ENCODE results near the gene KARS1.

The KARS1 gene

DNA sequence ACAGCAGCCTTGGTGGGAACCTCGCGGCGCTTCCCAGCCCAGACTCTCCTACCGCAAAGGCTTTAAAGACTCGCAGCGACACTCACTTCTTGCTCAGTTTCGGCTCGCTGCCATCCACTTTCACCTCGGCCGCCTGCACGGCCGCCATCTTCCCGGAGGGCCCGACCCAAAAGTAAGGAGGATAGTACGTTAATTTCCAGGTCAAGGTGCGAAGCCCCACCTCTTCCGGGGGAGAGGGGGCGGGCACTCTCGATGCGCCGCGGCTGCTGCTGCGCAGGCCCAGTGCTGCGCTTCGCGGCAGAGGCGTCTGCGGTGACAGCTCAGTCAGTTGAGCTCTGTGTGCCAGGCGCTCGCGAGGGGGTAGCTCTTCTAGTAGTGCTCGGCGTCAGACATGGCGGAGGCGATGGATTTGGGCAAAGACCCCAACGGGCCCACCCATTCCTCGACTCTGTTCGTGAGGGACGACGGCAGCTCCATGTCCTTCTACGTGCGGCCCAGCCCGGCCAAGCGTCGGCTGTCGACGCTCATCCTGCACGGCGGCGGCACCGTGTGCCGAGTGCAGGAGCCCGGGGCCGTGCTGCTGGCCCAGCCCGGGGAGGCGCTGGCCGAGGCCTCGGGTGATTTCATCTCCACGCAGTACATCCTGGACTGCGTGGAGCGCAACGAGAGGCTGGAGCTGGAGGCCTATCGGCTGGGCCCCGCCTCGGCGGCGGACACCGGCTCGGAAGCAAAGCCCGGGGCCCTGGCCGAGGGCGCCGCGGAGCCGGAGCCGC, at the start of gene KARS1, which contains the start of gene TERF2IP:
Gene KARS1 (minus strand): TSS at position 174 of the 773 bp plus-strand sequence. CDS start 26 bp downstream, at position 148.
Gene TERF2IP (plus strand): TSS at position 282 of the 773 bp plus-strand sequence. CDS start 110 bp downstream, at position 392.
- peak; percentile 72 to 91 for DNase-seq

DNA sequence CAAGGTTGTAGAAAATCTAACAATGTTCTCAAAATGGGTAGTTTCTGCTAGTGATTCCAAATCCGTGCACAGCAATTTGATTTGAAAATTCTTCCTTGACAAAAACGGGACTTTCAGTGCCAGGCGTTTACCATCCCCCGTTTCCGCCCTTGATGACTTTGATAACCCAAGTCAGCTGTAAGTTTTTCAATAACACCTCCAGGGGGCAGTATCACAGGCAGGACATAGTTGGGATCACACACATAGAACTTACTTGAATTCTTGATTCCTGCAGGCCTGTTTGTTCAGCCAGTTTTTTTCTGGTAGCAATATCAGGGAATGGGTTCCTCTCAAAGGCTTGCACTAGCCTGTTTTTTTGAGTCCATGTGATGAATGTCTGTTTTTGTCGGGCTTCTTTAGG, 48.2 kb upstream of the KARS1 start:
- no peak for DNase-seq

DNA sequence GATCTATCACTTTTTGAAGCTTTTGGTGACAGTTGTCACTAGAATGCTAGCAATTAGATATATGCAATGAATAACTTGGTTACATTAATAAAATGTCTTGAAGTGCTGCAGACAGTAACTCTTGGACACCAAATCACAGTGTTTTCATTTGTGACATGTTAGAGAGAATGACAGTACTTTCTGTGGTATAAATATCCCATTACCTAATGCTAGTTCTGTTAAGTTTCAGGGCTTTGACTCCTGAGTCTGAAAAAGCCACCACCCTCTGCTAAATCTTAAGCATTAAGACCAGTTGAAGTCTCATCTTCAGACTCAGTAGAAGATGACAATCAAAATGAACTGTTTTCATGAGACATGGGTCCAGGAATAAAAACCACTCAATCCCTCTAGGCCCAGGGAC, 39.9 kb upstream of the KARS1 start:
- DNase-seq: no peak

DNA sequence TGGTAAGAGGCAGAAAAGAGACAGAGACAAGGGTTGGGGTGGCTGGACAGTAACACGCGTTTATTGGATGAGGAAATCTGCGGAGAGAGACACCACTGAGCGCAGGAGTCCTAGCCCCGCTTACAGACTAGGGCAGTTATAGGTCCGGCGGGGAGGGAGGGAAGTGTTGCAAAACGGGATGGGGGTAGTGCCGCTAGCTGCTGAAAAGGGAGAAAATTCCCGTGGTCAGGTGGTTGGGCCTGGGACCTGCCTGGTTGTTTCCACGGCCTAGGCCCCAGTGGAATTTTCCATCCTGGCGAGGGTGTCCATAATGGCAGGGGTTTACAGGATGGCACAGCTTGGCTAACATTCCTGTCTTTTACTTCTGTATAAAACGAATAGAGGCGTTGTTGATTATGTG, 34.8 kb upstream of the KARS1 start:
- no peak for DNase-seq

DNA sequence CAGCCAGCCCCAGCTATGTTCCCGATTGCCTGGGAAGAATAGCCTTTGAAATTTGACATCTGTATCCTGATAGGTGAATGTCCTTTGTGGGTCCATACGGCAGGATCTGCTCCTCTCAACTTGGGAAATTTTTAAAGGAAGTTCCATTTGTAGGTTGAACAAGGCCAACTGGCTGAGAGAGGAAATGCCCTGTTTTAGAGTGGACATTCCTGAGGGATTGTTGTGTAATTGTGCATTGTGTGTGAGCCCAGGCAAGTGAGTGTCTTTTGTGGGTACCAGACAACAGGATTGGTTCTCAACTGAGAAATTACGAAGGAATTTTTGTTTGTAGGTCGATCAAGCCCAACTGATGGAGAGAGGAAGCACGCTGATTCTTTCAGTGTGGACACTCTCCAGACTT, 31.9 kb upstream of the KARS1 start:
- no peak for DNase-seq

DNA sequence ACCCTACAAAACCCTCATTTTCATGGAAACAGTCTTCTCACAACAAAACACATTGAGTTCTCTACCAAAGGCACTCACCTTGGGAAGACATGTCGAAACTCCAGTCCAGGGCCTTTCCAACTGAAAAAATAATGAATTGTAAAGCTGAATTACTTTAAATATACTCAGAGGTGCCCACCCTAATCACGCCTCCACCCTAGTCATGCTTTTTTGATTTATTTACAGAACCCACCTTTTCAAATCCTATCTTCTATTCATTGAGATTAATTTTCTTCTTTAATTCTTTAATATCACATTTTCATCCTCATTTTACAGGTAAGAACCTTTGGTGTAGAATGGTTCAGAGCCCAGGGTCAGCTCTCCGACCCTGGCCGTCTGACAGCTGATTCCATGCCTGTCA, 29.4 kb upstream of the KARS1 start, which contains the start of gene CPHXL2:
Gene CPHXL2 (minus strand): TSS at position 101 of the 400 bp plus-strand sequence. CDS start 10 bp downstream, at position 91.
- no peak for DNase-seq

DNA sequence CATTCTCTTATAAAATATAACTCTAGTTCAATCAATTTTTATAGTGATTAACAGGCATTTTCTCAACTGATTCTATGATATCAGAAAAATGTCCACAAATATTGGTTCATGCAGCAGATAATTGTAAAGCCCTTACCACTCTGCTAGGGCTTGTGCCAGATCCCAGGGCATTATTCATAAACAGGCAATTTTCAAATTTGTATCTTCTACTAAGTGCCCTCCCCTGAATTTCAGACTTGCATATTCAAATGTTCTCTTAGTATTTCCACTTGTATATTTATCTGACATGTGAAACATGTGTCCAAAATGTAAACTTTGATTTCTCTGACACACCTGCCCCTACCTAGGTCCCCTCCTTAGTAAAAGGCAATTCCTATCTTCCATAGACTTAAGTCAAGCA, 20.0 kb upstream of the KARS1 start:
- DNase-seq: no peak

DNA sequence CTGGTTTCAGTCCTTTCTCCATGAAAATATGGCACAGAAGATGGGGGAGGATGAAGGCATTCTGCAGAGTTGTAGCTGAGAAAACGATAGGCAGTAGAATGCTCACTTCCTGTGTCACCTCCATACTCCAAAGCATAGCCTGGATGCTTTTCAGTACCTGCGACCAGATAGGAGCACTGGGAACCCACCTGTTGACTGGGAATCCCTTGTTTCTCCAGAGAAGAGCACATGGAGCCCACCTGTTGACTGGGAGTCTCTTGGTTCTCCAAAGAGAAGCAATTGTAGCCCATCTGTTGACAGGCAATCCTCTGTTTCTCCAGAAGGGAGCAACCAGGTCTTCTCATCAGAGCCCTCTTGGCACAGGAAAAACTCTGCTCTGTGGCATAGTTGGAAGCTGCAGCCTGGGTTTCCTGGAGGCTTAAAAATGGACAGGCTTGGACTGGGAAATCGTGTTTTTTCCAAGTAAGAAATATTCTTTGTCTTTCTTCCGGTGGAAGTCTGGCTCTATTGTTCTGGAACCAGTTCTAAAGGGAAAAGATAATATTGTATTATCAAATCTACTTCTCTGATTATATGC, 13.3 kb upstream of the KARS1 start:
- DNase-seq: no peak

DNA sequence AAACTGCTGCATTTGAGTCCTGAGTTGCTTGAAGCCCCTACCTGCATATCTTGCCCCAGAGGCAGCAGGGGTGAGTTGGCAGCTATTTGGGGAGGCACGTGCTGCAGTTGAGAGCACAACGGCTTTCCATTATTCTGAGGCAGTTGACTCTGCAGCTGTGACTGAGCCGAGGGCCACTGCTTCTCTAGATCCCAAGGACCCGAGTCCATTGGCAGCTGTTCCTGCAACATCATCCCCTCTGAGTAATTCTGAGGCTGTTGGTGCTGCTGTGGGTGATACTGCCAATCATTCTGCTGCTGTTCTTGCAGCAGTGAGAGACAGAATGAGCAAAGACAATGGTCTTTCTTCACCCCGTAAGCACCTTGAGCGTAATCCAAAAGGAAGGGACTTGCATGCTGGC, 12.9 kb upstream of the KARS1 start:
- DNase-seq: no peak

DNA sequence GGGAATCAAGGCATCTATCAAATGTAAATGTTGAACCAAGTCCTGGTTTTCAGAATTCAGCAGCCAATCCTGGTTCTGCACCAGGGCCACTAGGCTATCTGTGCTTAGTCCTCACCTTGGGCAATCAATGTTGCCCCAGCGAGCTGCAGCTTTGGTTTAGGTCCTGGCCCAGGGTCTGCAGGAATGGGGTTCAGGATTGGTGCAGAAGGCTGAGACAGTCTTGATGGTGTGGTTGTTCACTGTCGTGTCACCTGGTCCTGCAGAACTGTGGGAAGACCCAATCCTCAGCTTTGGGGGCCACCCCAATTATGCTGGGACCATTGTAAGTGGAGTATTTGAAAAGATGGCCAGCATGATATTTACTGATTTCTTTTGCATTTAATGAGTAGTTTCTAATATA, 10.7 kb upstream of the KARS1 start:
- no peak for DNase-seq

DNA sequence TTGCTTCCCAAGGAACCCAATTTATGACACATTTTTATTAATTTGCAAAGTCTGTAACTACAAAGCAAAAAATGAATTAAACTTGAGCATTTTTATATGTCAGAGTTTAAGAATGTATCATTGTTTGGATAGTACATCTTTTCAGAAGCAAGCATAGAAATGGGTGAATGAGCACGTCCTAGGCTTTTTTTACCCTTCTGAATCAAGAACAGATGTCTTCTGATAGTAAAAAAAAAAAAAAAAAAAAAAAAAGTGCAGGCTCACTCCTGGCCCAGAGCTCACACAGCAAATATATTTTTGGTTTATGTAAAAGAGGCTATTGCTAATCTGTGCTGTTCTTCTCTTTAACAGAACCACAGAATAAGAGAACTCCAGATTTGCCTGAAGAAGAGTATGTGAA, 6.5 kb upstream of the KARS1 start:
- DNase-seq: no peak

DNA sequence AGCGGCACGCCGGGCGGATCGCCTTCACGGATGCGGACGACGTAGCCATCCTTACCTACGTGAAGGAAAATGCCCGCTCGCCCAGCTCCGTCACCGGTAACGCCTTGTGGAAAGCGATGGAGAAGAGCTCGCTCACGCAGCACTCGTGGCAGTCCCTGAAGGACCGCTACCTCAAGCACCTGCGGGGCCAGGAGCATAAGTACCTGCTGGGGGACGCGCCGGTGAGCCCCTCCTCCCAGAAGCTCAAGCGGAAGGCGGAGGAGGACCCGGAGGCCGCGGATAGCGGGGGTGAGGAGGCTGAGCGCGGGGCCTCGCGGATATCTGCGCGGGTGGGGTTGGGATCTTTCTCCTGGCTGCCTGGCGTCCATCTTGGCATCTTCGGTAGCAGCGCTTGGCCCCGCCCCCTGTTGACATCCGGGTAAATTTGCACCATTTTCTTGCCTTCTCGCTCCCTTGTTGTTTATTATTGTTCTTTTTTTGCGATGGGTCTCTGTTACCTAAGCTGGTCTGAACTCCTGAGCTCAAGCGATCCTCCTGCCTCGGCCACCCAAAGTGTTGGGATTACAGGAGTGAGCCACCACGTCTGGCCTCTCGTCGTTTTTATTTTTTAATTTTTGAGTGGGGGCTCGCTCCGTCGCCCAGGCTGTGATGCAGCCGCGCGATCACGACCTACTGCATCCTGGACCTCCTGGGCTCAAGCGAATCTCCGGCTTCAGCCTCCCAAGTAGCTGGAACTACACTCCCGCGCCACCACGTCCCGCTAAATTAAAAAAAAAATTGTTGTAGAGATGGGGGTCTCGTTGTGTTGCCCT, 1.0 kb upstream of the KARS1 start:
- DNase-seq: peak; percentile 59 to 61

DNA sequence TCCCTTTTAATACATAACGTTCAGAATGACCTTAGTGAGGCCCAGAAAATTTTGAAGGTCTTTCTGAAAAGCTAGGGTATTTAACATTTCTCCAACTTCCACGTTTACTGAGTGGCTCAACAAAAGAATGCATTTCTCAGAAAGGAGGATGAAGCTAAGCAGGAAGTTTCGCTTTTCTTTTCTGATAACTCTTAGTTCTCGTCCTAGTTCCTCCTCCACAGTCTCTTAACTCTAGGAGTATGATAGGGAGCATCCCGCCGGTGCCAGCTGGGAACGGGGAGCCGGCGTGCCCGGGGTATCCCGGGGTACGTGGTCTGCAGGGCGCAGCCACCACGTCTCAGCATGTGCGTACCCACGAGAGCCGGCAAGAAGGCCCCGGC, 363 bp downstream of the KARS1 start:
- no peak for DNase-seq

DNA sequence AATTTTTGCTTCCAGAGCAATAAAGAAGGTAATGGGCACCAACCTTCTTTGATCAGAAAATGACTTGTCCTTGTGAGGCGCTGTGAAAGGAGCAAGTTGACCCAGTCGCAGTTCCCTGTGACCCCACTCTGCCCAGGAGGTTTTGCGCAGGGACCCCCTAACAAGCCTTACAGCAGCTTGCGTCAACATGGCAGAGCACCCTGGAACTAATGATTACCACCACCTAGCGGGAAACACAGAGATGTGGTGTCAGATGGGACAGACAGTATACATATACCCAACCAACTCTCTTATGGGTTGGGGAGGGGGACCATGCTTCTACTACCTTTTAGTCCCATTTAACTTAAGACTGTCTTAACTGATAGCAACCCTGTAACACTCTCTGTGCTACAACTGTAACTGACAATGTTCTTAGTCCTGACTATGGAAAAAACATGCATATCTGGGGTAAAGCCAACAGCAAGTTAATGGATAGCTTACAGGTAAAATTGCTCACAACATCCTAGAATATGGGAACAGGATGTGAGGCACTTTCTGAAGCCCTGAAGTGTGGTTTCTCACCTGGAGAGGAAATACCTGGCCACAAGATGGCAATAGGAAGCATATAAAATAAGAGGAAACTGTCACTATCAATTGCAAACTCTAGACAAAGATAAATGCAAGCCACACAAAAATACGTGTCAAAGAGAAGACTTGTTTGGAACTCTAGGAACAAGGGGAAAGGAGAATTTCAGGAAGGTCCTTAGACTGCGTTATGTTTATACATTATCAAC, 3.0 kb downstream of the KARS1 start:
- DNase-seq: no peak

DNA sequence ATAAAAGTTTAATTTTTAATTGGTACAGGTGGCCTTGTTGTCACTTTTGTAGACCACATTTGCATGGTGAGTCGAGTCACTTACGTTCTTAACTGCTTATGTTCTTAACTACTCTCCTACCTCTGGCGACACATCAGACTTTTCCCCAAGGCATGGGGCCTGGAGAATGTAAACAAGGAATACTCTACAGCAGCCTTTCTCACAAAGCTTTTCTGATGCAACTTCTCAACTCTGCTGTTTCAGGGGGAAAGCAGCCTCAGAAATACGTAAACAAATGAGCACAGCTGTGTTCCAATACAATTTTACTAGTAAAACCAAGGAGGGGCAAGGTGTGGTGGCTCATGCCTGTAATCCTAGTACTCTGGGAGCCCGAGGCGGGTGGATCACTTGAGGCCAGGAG, 6.9 kb downstream of the KARS1 start:
- no peak for DNase-seq

DNA sequence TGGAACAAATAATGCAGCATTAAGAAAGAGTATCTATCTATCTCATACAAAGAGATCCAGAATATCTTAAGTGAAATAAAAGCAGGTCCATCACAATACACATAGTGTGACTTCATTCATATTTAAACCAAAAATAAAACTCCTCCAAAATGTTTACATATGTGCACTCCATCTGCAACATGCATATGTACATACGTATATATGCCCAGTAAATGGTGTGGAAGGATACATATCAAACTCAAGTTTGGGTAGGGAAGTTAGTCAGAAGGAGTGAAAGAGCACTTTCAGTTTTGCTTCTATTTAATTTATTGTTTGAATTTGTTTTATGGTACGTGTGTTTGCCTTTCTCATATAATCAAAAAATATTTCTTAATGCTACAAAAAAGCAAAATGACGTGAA, 12.4 kb downstream of the KARS1 start:
- DNase-seq: no peak

DNA sequence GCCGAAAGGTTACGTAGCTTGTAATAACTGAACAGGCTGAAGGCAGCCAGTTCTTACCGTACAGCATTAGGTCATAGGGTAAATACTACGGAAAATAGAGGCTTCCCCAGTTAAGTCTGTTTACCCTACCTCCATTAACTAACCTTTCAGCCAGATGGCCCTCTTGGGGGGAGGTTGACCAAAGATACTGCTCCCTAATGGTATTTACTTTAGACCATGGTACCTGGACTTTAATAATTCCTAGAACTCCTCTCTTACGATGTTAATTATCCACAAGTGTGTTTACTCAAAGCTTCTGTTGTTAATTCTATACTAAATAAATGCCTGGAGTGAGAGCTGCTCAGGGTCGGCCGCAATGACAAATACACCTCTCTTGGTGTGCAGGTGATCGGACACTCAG, 14.6 kb downstream of the KARS1 start:
- no peak for DNase-seq

DNA sequence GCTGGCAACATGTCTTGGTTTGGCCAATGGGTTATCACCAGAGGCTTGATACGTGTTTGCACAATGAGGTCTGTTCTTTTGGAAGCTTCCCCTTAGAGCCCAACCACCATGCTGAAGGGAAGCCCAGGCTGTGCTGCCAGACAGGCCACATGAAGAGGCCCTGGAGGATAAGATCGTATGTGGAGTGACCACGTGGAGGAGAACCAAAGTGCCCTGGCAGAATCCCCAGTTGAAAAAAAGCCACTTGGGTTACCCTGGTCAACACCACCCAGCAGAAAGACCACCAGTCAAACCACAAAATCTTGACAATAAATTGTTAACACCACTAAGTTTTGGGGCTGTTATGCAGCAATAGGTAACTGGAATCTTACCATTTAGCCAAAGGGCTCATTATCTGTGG, 17.4 kb downstream of the KARS1 start:
- DNase-seq: no peak

DNA sequence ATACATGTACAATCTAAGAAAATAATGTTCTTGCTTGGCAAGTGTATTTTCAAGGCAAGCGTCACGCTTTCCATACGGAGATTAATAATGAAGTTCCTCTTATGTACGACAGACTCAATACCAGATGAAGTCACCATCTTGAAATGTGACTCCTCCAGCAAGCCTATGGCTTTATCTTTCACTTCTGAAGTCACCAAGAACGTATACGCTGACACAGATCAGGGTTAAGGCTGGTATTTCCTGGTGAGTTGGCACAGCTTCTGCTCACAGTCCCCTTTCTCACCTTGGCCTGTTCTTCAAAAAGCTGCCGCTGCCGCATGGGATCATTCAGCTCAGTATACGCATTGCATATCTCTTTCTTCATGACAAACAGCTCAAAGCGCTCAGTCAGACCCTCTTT, 18.3 kb downstream of the KARS1 start:
- DNase-seq: no peak

DNA sequence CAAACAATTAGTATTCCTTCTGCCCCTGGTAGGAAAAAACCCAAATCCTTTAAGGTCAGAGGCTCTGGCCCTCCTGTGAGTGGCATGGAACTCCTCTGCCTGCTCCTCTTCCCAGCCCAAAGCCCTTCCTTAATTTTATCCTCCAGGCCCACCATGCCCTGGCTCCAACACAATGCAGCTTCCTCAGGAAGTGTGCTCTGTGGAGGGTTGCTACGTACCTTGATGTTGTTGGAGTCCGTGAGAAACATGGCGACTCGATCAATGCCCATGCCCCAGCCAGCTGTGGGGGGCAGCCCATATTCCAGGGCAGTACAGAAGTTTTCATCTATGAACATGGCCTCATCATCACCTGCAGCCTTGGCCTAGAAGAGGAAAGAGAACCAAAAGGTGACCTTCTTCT, 19.1 kb downstream of the KARS1 start:
- no peak for DNase-seq

DNA sequence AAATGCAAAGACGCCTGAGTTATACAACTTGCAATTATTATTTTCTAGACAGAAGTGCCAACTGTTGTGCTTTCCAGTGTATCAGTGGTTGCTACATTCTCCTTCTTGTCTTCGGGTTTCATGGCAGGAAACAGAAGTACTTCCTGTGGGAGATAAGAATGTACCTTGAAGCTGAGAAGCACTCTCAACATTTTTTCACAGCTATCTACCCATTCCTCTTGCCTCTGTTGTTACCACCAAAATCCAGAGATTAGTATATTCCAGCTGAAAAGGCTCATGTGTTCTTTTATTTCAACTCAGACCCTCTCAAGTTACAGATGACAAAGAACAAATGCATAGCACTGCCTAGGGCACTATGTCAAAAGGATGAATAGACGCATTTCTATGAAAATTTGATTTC, 19.6 kb downstream of the KARS1 start:
- peak in 1 of 2 donors; percentile 62 for DNase-seq

DNA sequence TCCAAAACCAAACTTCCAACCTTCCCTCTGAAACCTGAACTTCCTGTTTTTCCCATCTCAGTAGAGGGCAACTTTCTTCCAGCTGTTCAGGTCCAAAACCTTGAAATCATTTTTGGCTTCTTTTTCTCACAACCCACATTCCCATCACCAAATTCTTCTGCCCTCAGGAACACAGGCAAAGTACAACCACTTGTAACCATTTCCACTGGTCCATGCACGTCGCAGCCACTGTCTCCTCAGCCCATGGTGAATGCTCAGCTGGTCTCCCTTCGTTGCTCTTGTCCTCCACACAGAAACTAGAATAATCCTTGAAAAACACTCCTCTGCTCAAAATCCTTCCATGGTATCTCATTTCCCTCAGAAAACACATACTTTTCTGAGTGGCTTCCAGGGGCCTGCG, 20.7 kb downstream of the KARS1 start:
- no peak for DNase-seq

DNA sequence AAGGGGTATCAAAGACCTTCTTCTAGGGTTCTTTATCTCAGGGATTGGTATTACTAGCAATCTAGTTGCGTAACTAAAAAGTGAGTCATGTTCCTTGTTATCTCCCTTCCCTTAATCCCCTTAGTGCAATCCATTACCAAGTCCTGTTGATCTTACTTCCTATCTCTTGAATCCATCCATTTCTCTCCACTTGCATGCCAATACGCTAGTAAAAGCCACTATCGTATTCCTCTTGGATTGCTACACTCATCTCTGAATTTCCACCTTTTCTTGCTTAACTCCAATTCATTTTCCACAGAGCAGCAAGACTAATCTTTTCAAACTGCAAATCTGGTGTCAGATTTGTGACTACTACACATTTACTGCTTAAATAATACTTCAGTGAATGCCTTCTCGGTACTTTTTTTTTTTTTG, 22.5 kb downstream of the KARS1 start:
- DNase-seq: no peak
